Activated CD8-positive, alpha-beta memory T cell treated with anti-CD3 and anti-CD28 coated beads for 36 hours (primary cell): ENCODE data around the gene HACD4. TPM values are rescaled to one million over a fixed set of nuclear protein-coding genes. Genes with fewer than 3 reads are reported as not detected.

Experiments used
- CTCF ChIA-PET: fragments of 350-600 bp; sonication (Branson Sonifier 250); formaldehyde crosslinking; loops from one replicate; lab custom pipeline; 2021; ENCODE audit warnings: antibody characterized with exemption; lab: Charles Lee
- POLR2A ChIA-PET: fragments of 350-600 bp; sonication (Branson Sonifier 250); formaldehyde crosslinking; loops from one replicate; lab custom pipeline; 2021; ENCODE audit warnings: antibody characterized with exemption; lab: Charles Lee
- total RNA-seq, 2 experiments: library from RNA; stranded (reverse); gene quantifications; one replicate each; pipeline ENCODE4 v1.2.3, GENCODE V29; 2021

The HACD4 gene, protein sequence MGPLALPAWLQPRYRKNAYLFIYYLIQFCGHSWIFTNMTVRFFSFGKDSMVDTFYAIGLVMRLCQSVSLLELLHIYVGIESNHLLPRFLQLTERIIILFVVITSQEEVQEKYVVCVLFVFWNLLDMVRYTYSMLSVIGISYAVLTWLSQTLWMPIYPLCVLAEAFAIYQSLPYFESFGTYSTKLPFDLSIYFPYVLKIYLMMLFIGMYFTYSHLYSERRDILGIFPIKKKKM
- 1 to 10 TPM; 4.3 to 4.6 TPM for total RNA-seq

DNA sequence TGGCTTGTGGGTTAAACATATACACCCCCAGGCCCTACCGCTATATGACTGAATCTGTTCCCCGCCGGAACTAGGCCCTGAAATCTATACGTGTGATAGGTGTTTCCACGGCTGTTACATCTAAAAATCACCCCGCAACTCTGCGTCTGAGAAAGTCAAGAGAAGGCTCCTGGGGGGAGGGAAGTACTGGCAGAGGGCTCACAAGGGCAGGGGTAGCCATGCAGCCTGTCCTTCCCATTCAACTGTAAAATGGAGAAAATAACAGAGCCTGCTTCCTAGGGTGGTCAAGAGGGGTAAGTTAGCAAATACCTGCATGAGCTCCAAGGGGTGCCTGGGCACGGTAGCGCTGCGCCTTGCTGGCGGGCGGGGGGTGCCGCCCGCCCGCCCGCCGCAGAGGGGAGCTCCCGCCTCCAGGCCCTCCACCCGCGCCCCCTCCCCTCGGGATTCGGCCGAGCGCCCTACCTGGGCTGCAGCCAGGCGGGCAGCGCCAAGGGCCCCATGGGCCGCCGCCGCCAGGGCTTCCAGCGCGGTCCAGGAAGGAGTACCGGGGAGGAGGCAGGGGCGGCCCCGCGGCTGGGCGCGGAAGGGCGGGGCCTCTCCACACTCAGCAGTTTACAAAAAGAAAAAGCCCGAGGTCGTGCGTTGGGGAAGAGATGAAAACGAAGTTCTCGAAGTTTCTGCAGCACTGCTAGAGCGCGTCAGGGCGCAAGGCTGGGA, at the start of gene HACD4:
TSS of gene HACD4 (minus strand) at position 550 of the 717 bp plus-strand sequence. CDS start at position 500, 50 bp downstream.
- ChIA-PET CTCF (interaction anchor here (0.6 to 1.7 kb wide), 2 partner anchors 66 to 79 kb away, joined by 3 read pairs; no protein-coding TSS in a partner anchor), POLR2A (interaction anchor here (0.5 to 1.5 kb wide), 5 partner anchors 11 to 409 kb away, joined by 3 to 11 read pairs (median 3); partner anchors contain the start of gene MLLT3)

DNA sequence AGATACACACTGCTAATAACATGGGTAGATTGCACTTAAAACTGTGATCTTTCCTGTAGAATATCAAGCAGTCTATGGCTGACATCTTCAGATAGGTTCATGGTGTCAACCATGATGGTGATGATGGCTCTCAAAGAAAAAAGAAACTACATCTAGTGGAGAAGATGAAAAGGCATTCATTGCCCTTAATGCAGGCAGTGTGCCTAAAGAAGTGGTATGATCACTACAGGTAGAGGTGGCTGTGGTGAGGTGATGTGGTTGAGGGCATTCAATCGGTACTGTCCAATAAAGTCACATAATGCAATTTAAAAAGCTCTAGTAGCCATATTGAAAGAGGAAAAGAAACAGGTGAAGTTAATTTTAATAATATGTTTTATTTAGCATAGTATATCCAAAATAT, 49.4 kb upstream of the HACD4 start:
- ChIA-PET POLR2A (no interaction called here), CTCF (no interaction called here)

GRCh38 chr9:21078702-21079101, 47.3 kb upstream of the HACD4 start:
- POLR2A ChIA-PET = no interaction called here

DNA sequence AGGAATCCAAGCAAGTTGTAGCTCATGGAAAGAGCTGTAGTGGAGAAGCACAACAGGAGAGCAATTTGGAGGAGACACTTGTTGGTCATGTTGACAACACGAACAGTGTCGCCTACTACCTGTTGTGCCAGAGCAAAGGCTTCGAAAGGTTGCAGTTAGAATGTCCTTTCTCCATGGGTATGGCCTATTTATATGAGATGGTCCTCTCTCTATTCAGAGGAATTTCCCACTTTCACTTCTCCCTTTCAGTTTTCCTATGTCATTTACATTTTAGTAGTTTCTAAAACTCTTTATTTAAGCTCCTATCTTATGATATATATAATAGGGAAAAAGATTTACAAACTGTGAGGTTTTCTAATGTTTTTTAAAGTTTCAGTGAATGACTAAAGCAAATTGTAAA, 46.3 kb upstream of the HACD4 start, which contains the start of gene IFNB1:
TSS of gene IFNB1 (minus strand) at position 162 of the 400 bp plus-strand sequence. CDS start at position 89, 73 bp downstream.
- CTCF ChIA-PET = interaction anchor here (1.5 kb wide), 1 partner anchor 32 kb away, joined by 10 read pairs; no protein-coding TSS in a partner anchor
- POLR2A ChIA-PET = no interaction called here

More at GRCh38 chr9:21078702-21079101, 47.3 kb upstream of the HACD4 start:
- CTCF ChIA-PET = interaction anchor here (1.2 to 1.5 kb wide), 2 partner anchors 18 to 31 kb away, joined by 3 to 10 read pairs; no protein-coding TSS in a partner anchor

- POLR2A ChIA-PET = no interaction called here
- CTCF ChIA-PET = interaction anchor here (1.0 kb wide), 1 partner anchor 37 kb away, joined by 4 read pairs; no protein-coding TSS in a partner anchor
Measured at GRCh38 chr9:21075484-21075883, 44.0 kb upstream of the HACD4 start.

- CTCF ChIA-PET = no interaction called here
- POLR2A ChIA-PET = no interaction called here
Measured at GRCh38 chr9:21070906-21071305, 39.5 kb upstream of the HACD4 start.

- ChIA-PET CTCF (no interaction called here), POLR2A (no interaction called here)
Measured at GRCh38 chr9:21070171-21070571, 38.7 kb upstream of the HACD4 start.

- ChIA-PET POLR2A (no interaction called here), CTCF (no interaction called here)
Measured at GRCh38 chr9:21060919-21061561, 29.6 kb upstream of the HACD4 start.

- ChIA-PET CTCF (interaction anchor here (0.8 kb wide), 1 partner anchor 9 kb away, joined by 3 read pairs; no protein-coding TSS in a partner anchor), POLR2A (no interaction called here)
Measured at GRCh38 chr9:21056931-21057330, 25.5 kb upstream of the HACD4 start.

- CTCF ChIA-PET = no interaction called here
- POLR2A ChIA-PET = no interaction called here
Measured at GRCh38 chr9:21053851-21054250, 22.4 kb upstream of the HACD4 start.

DNA sequence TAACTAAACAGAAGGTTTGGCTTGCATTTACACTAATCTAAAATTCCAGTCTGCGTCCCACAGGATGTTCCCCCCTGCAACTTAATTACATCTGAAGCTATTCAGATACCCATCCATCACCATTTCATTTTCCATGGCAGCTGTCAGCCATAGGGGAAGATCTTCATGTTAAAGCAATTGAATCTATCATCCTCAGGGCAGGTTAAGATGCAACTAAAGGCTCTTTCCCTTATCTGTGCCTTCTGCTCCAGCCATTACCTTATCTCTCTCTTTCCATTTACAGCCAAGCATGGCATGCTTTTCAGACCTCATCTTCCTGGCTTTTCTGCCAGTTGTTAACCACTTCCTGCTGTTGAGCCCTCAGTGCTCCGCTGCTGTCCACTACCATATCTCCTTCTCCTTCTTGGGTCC, 15.8 kb upstream of the HACD4 start:
- ChIA-PET POLR2A (interaction anchor here (0.5 kb wide), 1 partner anchor 16 kb away, joined by 3 read pairs; the partner anchor contains the start of gene HACD4), CTCF (interaction anchor here (1.0 kb wide), 1 partner anchor 10 kb away, joined by 3 read pairs; no protein-coding TSS in a partner anchor)

- POLR2A ChIA-PET = interaction anchor here (0.7 kb wide), 1 partner anchor 692 kb away, joined by 3 read pairs; no protein-coding TSS in a partner anchor
Measured at GRCh38 chr9:21043841-21044240, 12.4 kb upstream of the HACD4 start.

GRCh38 chr9:21042466-21042865, 11.0 kb upstream of the HACD4 start:
- CTCF ChIA-PET = no interaction called here

More at GRCh38 chr9:21043841-21044240, 12.4 kb upstream of the HACD4 start:
- CTCF ChIA-PET = no interaction called here

DNA sequence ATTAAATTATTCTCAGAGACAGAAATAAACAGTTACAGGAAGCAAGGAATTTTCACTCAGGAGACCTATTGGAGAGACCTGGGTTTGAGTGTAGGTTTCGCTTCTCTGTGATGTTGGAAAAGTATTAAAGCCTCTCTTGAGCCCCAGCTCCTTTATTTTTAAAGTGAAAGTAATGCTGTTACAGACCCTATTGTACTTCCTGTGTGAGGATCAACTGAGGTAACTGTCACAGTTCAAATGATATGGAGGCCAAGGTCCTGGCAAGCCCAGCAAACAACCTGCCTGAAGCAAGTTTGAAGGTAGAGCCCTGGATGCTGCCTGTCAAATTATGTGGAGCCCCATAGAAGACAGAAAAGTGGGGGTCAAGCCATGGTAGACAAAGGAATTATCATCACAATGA, 7.9 kb upstream of the HACD4 start:
- POLR2A ChIA-PET = no interaction called here
- CTCF ChIA-PET = no interaction called here

More at GRCh38 chr9:21042466-21042865, 11.0 kb upstream of the HACD4 start:
- POLR2A ChIA-PET = no interaction called here

DNA sequence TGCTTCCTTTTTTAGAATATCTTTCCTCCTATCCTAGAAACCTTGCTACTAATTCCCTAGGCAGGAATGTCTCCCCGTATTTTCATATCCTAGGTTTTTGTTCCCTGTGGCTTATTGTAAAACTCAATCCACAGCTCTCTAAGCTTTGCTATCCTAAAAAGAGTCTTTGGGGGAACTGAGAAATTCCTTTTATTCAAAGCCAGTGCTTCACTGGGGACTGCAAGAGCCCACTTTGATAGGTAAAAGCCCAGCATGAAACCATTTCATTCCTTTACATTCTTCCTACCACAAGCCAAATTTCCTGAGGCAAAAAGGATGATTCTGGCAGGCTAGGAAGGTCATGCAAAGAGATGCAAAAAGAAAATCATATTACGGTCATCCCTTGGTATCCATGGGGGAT, 5.8 kb upstream of the HACD4 start:
- CTCF ChIA-PET = no interaction called here
- POLR2A ChIA-PET = no interaction called here

DNA sequence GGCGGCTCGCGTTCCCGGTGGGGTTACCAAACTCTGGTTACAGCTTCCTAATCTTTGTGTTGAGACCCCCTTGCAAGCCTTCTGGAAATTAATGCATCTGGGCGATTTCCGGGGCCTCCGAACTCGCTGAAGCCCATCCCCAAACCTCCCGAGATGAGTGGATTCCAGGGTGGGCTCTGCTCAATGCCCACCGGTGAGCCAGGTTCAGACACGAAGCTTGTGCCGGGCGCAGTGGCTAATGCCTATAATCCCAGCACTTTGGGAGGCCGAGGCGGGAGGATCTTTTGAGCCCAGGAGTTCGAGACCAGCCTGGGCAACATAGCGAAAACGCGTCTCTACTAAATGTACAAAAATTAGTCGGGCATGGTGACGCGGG, 356 bp upstream of the HACD4 start:
- ChIA-PET POLR2A (interaction anchor here (0.5 to 1.5 kb wide), 4 partner anchors 10 to 409 kb away, joined by 3 to 11 read pairs (median 4); partner anchors contain the start of gene MLLT3), CTCF (interaction anchor here (0.6 to 1.7 kb wide), 2 partner anchors 66 to 79 kb away, joined by 3 read pairs; no protein-coding TSS in a partner anchor)

- POLR2A ChIA-PET = interaction anchor here (0.7 to 1.5 kb wide), 3 partner anchors 14 to 408 kb away, joined by 3 to 11 read pairs (median 4); partner anchors contain the start of genes FOCAD and MLLT3
Measured at GRCh38 chr9:21030389-21031035, 928 bp downstream of the HACD4 start.

GRCh38 chr9:21029661-21030060, 1.8 kb downstream of the HACD4 start:
- CTCF ChIA-PET = no interaction called here

More at GRCh38 chr9:21030389-21031035, 928 bp downstream of the HACD4 start:
- CTCF ChIA-PET = interaction anchor here (0.6 kb wide), 1 partner anchor 433 kb away, joined by 3 read pairs; no protein-coding TSS in a partner anchor

More at GRCh38 chr9:21029661-21030060, 1.8 kb downstream of the HACD4 start:
- POLR2A ChIA-PET = no interaction called here
